Smooth muscle cell (in vitro differentiated cells): ENCODE data around the gene GIT2. TPM values are rescaled to one million over a fixed set of nuclear protein-coding genes. Genes with fewer than 3 reads are reported as not detected.

ENCODE experiments used
- DNase-seq: peaks from one replicate; lab custom pipeline; 2025; ENCODE audit not compliant: unreplicated experiment; lab: John Stamatoyannopoulos, UW
- H2AFZ ChIP-seq: fragments of 200-600 bp; sonication (generic); 2 replicates; pipeline ENCODE4 v1.6.0; 2016; ENCODE audit warnings: antibody characterized with exemption, low read depth, mild to moderate bottlenecking
- H3F3A ChIP-seq: fragments of 200-600 bp; sonication (generic); 2 replicates; pipeline ENCODE4 v1.6.0; 2017; ENCODE audit warnings: antibody characterized with exemption, low read depth
- H3K27ac ChIP-seq: fragments of 200-600 bp; sonication (generic); 2 replicates; pipeline ENCODE4 v1.5.1; 2016; ENCODE audit warnings: low read depth, mild to moderate bottlenecking
- H3K27me3 ChIP-seq: fragments of 200-600 bp; sonication (generic); 2 replicates; pipeline ENCODE4 v1.6.1; 2016; ENCODE audit warnings: low read depth, mild to moderate bottlenecking
- H3K36me3 ChIP-seq: fragments of 200-600 bp; sonication (generic); 2 replicates; pipeline ENCODE4 v1.5.1; 2016; ENCODE audit warnings: low read depth
- H3K4me1 ChIP-seq: fragments of 200-600 bp; sonication (generic); 2 replicates; pipeline ENCODE4 v1.5.1; 2016; ENCODE audit warnings: low read depth
- H3K4me2 ChIP-seq: fragments of 200-600 bp; sonication (generic); 2 replicates; pipeline ENCODE4 v1.6.0; 2016; ENCODE audit warnings: mild to moderate bottlenecking
- H3K4me3 ChIP-seq: fragments of 200-600 bp; sonication (generic); 2 replicates; pipeline ENCODE4 v1.5.1; 2016; ENCODE audit warnings: mild to moderate bottlenecking
- H3K79me2 ChIP-seq: fragments of 200-600 bp; sonication (generic); 2 replicates; pipeline ENCODE4 v1.6.0; 2016; ENCODE audit warnings: low read depth, mild to moderate bottlenecking
- H3K9ac ChIP-seq: fragments of 200-600 bp; sonication (generic); 2 replicates; pipeline ENCODE4 v1.6.0; 2016; ENCODE audit warnings: low read depth
- H3K9me3 ChIP-seq: fragments of 200-600 bp; sonication (generic); replicated peaks from 2 replicates; pipeline ENCODE4 v1.5.1; 2016; ENCODE audit warnings: low read depth
- H4K20me1 ChIP-seq: fragments of 200-600 bp; sonication (generic); 2 replicates; pipeline ENCODE4 v1.6.0; 2016; ENCODE audit warnings: low read depth
- WGBS: methylation state at CpG from one replicate; pipeline ENCODE4 v1.1.7; 2016; ENCODE audit warnings: low lambda C conversion rate; 5-methylcytosine and 5-hydroxymethylcytosine counted together
- polyA plus RNA-seq: library from polyadenylated mRNA; unstranded; fragments of >200 nt; fragmentation: Nextera tagmentation; extraction: Ambion mirVana; gene quantifications from 2 replicates; pipeline ENCODE4 v1.2.1, GENCODE V29; 2016
- total RNA-seq: library from RNA; depleted of rRNA; stranded (reverse); fragments of >200 nt; gene quantifications from 2 replicates; pipeline ENCODE4 v1.2.3, GENCODE V29; 2014
- TF ChIP-seq, protein P1 (sequence below): fragments of 200-600 bp; sonication (generic); IDR thresholded peaks from 2 replicates; pipeline ENCODE4 v1.5.1; 2017; ENCODE audit warnings: borderline replicate concordance, mild to moderate bottlenecking, antibody characterized with exemption; ENCODE audit not compliant: insufficient read depth, poor library complexity, severe bottlenecking

Gene GIT2
- total and polyA plus RNA-seq, 2 experiments from 2014 or later: 20.3 to 27.3 TPM

DNA sequence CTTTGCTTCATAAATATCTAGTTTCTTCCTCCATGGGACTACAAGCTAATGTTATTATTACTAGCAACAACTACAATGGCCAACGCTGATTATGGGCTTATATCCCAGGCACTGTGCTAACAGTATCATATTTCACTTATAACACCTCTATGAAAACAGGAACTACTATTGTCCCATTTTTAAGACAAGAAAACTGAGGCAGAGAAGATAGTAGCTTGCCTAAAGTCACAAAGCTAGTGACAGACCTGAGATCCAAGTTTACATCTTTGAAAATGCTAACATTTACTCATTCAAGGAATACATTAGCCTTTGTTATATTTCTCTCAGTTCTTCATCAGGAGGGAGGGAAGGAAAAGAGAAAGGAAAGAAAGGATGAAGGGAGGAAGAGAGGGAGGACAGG, 32.8 kb downstream of the GIT2 start:
- TF ChIP-seq, protein P1, sequence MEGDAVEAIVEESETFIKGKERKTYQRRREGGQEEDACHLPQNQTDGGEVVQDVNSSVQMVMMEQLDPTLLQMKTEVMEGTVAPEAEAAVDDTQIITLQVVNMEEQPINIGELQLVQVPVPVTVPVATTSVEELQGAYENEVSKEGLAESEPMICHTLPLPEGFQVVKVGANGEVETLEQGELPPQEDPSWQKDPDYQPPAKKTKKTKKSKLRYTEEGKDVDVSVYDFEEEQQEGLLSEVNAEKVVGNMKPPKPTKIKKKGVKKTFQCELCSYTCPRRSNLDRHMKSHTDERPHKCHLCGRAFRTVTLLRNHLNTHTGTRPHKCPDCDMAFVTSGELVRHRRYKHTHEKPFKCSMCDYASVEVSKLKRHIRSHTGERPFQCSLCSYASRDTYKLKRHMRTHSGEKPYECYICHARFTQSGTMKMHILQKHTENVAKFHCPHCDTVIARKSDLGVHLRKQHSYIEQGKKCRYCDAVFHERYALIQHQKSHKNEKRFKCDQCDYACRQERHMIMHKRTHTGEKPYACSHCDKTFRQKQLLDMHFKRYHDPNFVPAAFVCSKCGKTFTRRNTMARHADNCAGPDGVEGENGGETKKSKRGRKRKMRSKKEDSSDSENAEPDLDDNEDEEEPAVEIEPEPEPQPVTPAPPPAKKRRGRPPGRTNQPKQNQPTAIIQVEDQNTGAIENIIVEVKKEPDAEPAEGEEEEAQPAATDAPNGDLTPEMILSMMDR: no peak
- Histone ChIP-seq H3K36me3 (no peaks in the 10 kb centered on the region), H4K20me1 (no peaks in the 10 kb centered on the region), H3K9ac (no peak overlapping the region), H3K27me3 (no peaks in the 10 kb centered on the region), H3K4me3 (no peak overlapping the region), H3K9me3 (no peaks in the 10 kb centered on the region), H3K27ac (no peak overlapping the region), H3F3A (no peaks in the 10 kb centered on the region), H3K4me1 (no peaks in the 10 kb centered on the region), H2AFZ (no peak overlapping the region), H3K79me2 (no peaks in the 10 kb centered on the region), H3K4me2 (no peak overlapping the region)
- WGBS: 100% methylated on average over 1 of the region's 1 CpG
- no peak for DNase-seq

DNA sequence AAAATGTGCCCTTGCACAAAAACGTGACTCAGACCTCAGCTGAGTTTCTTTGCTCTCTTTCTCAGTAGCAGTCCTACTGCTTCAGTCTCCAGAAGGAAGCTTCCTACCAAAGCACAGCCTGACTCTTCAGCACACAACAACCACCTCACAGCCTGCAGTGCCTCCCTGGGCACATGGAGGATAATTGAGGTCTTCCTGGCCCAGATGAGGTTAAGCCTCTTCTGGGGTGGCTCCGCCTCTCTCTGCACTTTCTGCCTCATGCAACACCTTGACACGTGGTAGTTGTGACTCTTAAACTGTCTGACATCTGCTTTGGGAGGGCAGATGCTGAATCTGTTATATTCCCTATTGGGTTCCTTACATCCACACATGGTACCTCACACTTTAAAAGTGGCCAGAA, 33.8 kb downstream of the GIT2 start:
- no peak overlapping the region for H3K4me2 ChIP-seq
- no peak overlapping the region for H2AFZ ChIP-seq
- WGBS: 75% methylated on average over 3 of the region's 3 CpGs
- H3K27me3 ChIP-seq: no peaks in the 10 kb centered on the region
- H3F3A ChIP-seq: no peaks in the 10 kb centered on the region
- H3K9ac ChIP-seq: no peak overlapping the region
- H3K27ac ChIP-seq: no peak overlapping the region
- no peaks in the 10 kb centered on the region for H4K20me1 ChIP-seq
- H3K79me2 ChIP-seq: no peaks in the 10 kb centered on the region
- DNase-seq: no peak
- H3K4me3 ChIP-seq: no peak overlapping the region
- H3K4me1 ChIP-seq: no peaks in the 10 kb centered on the region
- TF ChIP-seq, protein P1: no peak
- no peaks in the 10 kb centered on the region for H3K36me3 ChIP-seq
- no peaks in the 10 kb centered on the region for H3K9me3 ChIP-seq

DNA sequence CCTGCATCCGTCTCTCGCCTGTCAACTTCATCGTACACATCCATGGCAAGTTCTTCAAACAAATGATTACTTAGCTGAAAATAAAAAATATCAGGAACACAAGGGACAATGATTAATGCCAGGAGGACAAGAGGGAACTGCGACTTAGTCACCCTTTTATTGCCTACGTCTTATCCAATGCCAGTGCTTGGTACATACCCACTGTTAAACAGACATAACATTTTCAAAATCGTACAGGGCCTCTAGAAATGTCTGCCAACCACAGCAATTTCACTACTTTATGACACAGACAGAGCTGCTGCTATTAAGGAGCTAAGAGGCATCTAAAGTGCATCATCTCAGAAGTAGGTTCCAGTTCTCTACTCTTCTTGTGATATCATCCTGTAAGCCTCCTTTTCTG, 34.6 kb downstream of the GIT2 start:
- H3K4me2 ChIP-seq: no peak overlapping the region
- no peaks in the 10 kb centered on the region for H3F3A ChIP-seq
- H3K27ac ChIP-seq: no peak overlapping the region
- TF ChIP-seq, protein P1: no peak
- 89% methylated on average over 6 of the region's 6 CpGs for WGBS
- H3K79me2 ChIP-seq: no peaks in the 10 kb centered on the region
- no peak overlapping the region for H3K4me3 ChIP-seq
- H4K20me1 ChIP-seq: no peaks in the 10 kb centered on the region
- no peak overlapping the region for H3K9ac ChIP-seq
- no peaks in the 10 kb centered on the region for H3K36me3 ChIP-seq
- DNase-seq: no peak
- no peak overlapping the region for H2AFZ ChIP-seq
- H3K9me3 ChIP-seq: no peaks in the 10 kb centered on the region
- H3K27me3 ChIP-seq: no peaks in the 10 kb centered on the region
- no peaks in the 10 kb centered on the region for H3K4me1 ChIP-seq

DNA sequence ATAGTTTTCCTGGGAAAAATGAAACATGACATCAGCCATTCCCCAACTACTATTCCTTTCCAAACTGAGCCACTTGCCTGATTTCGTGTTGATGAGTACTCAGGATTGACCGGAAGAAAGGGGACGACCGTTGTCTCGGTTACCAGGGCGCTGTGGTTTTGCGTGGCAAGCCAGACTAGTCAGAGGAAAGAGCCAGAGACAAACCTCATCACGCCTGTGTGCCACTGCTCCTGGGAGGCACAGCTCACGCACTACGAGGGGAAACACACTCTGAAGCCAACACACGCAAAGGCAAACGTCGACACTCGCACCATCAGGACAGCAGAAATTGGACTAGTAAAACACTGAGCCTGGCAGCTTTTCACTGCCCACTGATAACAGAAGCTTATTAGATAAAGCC, 35.0 kb downstream of the GIT2 start:
- Histone ChIP-seq H2AFZ (no peak overlapping the region), H3K27ac (no peak overlapping the region), H3K4me2 (no peak overlapping the region), H3K4me1 (no peaks in the 10 kb centered on the region), H3F3A (no peaks in the 10 kb centered on the region), H3K79me2 (no peaks in the 10 kb centered on the region), H3K9ac (no peak overlapping the region), H3K4me3 (no peak overlapping the region), H3K36me3 (no peaks in the 10 kb centered on the region), H3K9me3 (no peaks in the 10 kb centered on the region), H4K20me1 (no peaks in the 10 kb centered on the region), H3K27me3 (no peaks in the 10 kb centered on the region)
- 92% methylated on average over 14 of the region's 14 CpGs for WGBS
- no peak for DNase-seq
- TF ChIP-seq, protein P1: no peak
